Stimulated activated CD8-positive, alpha-beta memory T cell treated with anti-CD3 and anti-CD28 coated beads, Interleukin-7, amount 100 ng/mL, for 24 hours (primary cell): ENCODE measurements around the gene CD48.
"Not testable (repeated sequence)": the region's sequence is repeated elsewhere in the genome, so short reads cannot be mapped to it uniquely, and the experiment has no call there.

Experiments used
- DNase-seq: peaks from one replicate; pipeline ENCODE4 v3.0.0-alpha.2; 2020; ENCODE audit warnings: low read depth

CD48 gene

DNA sequence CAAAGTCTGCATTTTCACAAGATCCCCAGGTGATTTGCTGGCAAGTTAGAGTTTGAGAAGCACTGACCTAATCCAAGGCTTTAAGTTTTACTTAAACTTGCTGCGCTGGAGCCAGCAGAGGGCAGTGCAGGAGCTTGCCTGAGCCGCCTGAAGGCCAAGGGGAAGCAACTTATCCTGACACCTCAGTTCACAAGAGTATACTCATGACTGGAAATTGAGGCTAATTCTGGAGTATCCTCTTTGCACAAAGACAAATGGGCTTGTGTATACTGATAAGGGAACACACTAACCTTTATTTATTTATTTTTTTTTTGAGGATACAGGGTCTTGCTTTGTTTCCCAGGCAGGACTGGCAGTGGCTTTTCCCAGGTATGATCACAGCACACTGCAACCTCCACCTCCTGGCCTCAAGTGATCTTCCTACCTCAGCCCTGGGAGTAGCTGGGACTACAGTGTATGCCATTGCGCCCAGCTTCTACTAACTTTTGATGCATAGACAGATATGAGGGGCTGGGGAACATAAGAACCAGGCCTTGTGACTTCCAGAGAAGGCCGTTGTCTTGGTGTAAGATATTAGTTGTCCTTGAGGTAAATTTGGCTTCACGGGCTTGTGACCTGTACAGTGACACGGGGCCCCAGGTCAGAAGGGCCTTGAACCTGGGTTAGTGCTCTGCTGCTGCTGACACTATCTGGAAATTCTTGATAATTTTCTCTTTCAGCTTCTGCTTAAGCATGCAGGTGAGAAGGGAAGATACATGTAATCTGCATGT, 35.8 kb downstream of the CD48 start:
- peak; percentile 53 for DNase-seq

DNA sequence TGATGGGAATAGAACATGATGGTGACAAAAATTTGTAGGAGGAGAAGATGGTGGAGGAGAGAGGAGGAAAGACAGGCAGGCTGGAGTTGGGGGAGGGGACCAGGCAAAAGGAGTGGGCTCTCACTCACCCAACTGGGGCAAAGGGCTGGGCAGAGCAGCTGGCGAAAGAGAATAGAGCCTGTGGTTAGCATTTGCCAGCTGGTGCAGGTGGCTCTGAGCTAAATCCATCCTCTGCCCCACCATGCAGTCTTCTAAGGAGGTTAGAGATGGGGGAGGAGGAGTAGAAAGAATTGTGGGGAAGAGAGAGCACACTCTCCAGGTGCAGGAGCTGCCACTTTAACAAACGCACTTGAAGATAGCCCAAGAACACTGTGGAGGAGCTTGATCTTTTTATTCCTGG, 37.2 kb downstream of the CD48 start:
- DNase-seq = no peak

DNA sequence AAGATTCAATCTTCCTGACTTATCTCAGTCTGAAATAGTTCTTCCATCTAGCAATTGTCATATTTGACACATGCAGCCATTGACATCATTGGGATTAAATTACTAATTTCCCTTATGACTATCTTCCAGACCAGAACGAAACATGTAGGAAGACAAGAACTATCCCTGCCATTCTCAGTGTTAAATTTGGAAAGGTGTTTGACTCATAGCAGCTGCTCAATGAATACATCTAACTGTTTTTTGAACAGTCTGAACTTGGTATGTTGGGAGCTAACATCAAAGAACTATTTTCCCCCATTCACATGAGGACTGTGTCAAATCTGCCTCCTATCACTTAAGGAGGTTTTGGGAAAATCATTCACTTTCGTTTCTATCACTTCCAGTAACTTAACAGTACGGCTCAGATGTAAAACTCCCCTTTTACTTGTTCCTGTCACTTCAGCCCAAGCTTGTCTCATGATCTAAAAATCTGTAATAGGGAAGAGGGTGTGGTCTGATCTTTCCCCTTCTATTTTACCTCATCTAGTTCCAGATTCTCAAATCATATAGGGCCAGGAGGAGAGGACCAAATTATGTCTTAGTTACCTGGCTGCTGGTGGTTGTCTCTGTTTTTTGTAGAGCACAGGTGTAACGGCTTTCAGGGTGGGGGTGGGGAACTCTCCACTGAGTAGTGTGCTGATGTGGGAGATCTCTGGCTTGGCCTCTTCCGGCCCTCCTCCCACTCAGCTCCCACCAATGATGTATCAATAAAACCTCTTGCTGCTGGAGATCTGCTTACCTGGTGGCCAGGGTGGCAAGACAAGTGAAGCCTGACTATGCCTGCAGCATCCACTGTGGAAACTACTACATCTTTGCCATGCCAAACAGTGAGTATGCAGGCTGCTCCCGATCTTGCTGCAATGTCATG, 38.6 kb downstream of the CD48 start:
- no peak for DNase-seq

DNA sequence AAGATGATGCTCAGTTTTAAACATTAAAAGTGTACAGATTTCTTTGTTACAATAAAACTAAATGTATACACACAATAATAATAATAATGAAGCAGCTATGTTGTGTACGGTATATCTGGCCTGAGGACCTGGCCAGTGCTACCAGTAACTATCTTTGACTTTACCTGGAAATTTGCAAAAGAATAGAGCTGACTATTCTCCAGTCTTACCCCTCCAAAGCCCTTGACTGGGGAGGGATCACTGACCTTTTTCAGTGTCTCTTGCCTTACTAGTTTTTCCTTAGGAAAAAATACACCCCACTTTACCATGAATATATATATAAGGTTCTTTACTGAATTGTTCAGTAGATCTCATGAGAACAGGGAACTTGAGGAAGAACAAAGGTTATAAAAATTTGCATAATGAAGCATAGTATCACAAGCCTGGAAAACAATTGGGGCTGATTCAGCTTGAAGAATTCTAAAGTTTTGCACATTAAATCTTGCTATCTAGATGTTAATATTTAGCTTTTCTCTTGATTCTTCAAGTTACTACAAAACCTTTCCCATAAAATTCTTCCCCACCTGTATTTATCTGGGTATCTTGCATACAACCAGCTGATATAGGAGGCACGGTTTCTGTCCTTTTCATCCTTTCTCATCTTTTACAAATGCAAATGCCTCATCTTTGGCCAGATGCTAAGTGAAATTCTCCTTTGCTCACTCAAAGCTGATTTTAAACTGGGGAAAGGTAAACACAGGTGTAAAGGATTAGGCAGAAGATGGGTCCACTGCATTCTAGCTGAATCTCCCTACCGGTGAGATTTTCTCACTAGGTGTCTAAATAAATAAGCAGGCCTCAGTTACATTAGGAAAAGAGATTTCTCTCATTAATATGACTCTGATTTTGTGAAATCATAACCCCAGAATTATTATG, 39.8 kb downstream of the CD48 start:
- no peak for DNase-seq

DNA sequence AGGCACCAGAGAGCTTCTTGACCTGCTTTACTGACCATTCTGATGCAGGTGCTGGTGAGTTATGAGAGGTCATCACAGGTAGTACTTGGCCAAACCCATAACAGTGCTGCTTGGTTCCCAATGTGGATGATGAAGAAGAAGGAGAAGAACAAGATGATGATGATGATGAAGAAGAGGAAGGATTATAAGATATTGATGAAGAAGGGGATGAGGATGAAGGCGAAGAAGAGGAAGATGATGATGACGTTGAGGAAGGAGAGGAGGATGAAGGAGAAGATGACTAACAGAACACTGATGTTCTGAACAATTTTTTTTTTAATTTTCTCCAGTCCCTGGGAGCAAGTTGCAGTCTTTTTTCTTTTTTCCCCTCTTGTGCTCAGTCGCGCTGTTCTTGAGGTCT, 40.9 kb downstream of the CD48 start:
- DNase-seq = no peak

DNA sequence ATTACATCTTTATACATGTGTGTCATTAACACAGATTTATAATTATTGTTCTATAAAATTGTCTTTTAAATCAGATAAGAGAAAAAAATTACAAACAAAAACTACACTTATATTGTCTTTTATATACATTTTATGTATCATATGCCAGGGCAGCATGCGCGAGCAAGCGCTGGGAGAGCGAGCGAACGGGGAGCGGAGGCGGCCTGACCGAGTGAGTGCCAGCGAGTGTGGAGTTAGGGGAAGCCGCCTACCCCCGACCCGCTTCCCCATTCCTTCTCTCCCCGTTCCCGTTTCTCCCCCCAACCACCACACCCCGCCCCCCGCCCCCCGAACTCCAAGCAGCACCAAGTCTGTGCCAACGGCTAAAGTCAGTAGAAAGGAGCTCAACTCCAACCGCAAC, 41.8 kb downstream of the CD48 start:
- no peak for DNase-seq

DNA sequence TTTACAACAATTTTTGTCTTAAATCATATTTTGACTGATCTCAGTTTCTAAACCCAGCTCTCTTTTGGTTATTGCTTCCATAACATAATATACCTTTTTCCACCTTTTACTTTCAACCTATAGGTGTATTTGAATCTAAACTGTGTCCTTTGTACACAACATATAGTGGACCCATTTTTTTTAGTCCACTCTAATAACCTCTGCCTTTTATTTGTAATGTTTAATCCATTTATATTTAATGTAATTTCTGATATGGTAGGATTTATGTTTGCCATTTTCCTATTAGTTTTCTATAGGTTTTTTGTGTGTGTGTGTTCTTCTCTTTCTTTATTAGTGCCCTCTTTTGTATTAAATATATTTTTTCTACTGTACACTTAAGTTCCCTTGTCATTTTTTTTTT, 42.3 kb downstream of the CD48 start:
- no peak for DNase-seq

DNA sequence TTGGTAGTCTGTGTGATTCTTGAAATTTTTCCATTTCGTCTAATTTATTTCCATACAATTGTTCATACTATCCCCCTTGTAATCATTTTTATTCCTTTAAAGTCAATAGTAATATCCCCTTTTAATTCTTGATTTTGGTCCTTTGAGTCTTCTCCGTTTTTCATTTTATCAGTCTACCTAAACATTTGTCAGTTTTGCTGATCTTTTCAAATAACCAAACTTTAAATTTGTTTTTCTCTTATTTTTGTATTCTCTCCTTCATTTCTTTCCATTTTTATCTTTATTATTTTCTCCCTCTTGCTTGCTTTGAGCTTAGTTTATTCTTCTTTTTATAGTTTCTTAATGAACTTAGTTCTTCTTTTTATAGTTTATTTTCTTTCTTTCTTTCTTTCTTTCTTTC, 43.7 kb downstream of the CD48 start:
- DNase-seq = no peak

DNA sequence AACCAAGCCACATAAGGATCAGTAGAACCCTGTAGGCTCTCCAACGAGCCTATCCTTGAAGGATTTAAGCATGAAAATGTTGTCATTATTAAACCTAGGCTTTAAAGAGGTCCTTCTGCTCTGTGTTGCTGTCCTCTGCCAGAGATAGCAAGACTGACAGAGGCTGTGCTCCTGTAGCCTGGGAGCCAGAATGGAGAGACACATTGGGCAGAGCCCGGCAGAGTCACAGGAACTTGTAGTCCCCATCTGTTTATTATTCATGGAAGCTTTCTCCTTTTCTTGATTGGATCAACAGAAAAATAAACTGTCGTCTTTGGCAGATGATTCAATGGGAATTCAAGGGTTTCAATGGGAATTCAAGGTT, 45.6 kb downstream of the CD48 start:
- no peak for DNase-seq

DNA sequence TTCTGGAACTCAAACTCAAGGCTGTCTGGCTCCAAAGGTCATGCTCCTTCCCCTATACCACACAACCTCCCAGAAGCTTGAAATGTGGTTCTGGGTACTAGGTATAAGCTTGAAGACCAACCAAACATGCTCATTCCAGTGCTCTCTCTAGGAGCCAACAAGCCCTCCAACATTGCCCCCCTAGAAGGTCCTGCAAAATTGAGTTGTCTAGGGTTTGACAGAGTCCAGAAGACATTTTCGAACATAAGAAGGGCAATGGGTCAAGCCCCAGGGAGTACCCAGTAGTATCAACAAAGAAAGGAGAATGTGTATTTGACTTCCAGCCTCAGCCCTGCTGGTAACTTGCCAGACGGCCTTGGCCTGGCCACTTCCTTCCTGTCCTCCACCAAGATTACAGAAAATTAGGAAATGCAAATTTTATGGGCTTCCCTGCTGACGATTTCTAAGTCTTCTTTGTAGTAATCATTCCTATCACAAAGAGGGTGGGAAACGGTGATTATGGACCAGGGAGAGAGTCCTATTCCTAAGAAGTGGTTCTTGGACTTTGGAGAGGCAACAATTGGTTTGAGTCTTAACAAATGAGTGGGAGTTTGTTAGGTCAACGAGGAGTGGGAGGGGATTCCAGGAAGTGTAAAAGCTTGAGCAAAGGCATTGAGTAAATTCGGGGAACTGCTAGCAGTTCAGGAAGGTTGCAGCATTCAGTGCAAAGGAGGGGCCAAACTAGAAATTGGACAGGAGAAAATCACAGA, 46.1 kb downstream of the CD48 start:
- DNase-seq = no peak

DNA sequence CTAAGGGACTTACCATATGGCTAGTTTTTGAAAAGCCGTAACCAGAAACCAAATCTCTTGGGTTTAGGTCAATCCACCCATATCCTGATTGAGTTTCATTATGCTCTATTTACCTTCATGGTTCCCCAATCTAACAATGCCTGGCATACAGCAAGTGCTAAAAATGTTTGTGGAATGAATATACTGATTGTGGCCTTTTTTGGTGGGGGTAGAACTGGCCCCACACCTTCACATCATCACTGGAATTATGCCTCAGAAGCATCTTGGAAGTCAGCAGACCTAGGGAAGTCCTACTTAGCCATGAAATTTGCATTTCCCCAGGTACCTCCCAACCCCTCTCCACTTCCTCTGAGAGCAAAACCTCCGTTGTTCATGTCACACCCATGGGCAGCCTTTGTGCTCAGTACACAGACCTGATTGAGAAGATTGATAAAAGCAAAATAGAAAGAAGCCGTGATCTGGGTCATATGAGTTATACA, 47.0 kb downstream of the CD48 start:
- no peak for DNase-seq

DNA sequence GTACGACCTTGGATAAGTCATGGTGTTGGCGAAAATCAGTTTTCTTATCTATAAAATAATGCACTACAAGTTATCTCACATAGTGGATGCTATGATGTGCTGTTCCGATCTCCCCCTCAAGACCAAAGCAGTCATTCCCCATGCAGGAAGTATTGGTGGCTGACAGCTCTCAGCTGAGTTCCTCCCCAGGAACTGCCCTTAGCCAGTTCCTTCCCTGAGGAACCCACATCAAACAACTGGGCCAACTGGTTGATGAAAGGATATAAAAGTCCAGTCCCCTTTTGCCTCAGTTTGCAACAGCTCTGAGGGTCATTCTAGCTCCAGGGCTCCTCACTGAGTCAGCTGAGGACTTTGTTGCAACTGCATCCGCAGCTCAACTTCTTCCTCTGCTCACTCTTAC, 48.7 kb downstream of the CD48 start:
- DNase-seq = no peak

DNA sequence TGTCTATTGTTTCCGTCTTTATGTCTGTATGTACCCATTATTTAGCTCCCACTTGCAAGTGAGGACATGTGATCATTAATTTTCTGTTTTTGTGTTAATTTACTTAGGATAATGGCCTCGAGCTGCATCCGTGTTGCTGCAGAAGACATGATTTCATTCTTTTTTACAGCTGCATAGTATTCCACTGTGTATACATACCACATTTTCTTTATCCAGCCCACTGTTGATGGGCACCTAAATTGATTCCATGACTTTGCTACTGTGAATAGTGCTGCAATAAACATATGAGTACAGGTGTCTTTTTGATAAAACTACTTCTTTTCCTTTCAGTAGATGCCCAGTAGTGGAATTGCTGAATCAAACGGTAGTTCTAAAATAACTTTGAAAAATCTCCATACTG, 52.1 kb downstream of the CD48 start:
- no peak for DNase-seq

DNA sequence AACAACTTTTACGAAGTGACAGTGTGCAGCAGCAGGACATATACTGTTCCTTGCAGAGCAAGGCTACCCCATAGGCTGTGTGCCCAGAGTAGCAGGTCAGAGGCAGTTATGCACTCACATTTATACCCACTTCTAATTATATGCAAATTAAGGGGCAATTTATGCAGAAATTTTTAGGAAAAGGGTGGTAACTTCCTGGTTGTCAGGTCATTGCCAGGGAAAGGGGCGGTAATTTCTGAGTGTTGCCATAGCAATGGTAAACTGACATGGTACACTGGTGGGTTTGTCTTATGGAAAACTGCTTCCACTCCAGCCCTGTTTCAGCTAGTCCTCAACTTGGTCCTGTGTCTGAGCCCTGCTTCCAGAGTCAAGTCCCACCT, 52.8 kb downstream of the CD48 start:
- DNase-seq = no peak

DNA sequence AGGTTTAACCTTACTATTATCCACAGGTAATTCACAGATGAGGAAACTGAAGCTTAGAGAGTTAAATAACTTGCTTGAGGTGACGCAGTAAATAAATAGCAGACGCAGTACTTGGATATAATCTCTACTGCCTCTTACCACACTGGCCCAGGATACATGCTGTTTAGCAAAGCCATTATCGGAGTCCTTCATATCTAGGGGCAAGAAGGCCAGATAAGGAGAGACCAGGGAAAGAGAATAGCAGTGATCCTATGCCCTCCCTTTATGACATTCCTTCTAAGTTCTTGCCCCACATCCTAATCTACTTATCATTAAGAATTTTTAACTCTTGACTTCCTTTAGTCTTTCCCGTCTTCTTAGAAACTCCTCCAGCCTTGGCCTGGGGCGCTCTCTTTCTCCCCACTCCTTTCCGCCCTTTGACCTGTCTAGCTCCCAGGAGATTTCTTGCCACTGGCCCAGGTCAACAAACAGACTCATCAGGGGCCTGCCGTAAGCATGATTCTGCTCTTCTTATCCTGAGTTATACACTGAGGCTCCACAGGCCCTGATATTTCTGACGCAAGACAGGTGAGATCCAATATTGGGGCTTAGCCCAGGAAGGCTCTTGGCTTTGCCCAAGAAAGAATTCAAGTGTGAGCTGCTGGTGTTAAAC, 53.3 kb downstream of the CD48 start:
- DNase-seq = no peak

DNA sequence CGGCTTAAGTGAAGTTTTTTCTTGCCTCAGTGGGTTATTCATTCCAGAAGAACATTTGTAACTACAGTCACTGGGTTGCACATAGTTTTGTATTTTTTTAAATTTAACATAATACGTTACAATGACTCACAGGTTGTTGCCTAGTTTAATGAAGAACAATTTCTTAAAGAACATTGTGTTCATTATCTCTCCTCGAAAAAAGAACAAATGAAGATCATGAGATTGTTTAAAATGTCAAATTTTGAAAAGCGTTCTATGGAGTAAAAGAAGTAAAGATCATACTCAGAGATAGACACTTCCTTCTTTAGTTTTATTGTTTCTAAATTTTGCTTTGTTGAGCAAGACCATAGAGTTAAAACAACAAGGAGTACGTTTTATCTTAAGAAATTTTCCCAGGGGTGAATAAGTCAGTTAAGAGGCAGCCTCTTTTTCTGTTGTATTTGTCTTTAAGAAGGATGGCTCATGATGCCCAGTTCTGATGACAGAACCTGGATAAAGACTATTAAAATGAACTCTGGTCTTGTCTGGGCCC, 54.3 kb downstream of the CD48 start:
- no peak for DNase-seq

DNA sequence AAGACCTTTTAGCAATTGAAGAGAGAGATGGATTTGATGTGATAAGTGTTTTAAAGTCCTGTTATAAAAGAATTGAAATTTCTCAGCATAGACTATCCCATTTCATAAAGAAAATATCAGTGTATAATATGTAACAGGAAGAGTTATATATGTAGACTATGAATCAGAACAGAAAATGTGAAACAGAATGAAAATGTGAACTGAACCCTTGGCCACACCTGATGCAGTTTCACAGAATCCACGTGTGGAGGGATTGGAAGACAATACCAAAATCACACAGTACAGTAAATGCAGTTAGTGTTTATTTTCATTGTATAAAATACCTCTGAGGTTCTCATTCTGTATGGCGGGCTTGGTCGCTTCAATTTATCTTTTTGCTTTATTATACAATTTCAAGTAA, 54.9 kb downstream of the CD48 start:
- no peak for DNase-seq

DNA sequence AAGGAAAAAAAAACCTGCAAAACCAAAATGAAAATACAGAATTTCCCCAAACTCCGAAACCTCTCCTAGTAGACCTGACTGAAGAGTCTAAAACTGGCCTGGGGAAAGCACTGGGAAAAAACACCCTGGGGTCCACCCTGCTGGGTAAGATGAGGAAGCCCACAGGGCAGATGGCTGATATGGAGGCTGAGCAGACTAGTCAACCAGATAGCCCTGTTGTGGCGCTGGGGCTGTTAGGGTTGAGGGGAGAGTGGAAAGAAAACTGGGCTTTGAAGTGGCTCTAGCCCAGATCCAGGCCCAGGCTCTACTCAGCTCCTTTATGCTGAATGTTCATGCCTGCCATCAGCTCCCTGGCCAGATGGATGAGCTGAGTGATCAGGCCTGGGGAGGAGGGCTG, 58.0 kb downstream of the CD48 start:
- no peak for DNase-seq

DNA sequence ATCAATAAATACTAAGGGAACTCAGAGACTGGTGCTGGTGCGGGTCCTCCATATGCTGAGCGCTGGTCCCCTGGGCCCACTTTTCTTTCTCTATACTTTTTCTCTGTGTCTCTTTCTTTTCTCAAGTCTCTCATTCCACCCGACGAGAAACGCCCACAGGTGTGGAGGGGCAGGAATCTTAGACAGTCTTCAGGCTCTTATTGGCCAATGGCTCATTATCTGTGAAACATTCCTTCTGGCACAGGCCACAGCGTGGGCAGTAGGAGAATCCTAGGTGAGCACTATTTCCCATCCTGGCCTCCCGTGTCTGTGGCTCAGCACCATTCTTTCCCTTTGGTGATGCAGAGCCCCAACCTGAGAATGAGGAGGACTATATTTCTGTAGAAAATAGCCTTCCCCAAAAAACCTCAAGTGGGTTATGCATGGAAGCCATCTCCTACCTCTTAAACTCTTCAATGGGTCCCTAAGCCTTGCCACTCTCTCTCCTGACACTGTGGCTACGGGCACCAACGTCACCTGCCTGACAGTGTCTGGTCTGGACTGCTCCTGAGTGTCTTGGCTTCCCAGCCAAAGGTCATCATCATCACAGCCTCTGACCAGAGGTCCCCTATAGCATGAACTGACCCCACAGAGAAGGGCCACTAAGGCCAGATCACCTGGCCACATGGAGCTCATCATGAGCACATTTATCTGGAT, 58.5 kb downstream of the CD48 start:
- DNase-seq = no peak

DNA sequence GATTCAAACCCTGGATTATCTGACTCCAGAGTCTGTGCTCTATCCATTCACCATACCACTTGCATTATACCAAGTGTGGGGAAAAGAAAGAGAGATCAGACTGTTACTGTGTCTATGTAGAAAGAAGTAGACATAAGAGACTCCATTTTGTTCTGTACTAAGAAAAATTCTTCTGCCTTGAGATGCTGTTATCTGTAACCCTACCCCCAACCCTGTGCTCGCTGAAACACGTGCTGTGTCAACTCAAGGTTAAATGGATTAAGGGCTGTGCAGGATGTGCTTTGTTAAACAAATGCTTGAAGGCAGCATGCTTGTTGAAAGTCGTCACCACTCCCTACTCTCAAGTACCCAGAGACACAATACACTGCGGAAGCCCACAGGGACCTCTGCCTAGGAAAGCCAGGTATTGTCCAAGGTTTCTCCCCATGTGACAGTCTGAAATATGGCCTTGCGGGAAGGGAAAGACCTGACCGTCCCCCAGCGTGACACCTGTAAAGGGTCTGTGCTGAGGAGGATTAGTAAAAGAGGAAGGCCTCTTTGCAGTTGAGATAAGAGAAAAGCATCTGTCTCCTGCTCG, 59.5 kb downstream of the CD48 start:
- DNase-seq = not testable (repeated sequence)
